Calu3 (cell line): ENCODE data around the gene LCORL. TPM values are rescaled to one million over a fixed set of nuclear protein-coding genes. Genes with fewer than 3 reads are reported as not detected.

Experiments used
- Bru-seq: library from RNA; stranded (reverse); fragments of 400-500 nt; gene quantifications from one replicate; lab custom pipeline; 2021; lab: Mats Ljungman, UMichigan
- BruChase-seq, 2 experiments: library from RNA; stranded (reverse); fragments of 400-500 nt; gene quantifications; one replicate each; lab custom pipeline; 2021; lab: Mats Ljungman, UMichigan
- BruUV-seq: library from RNA; stranded (reverse); fragments of 400-500 nt; replicated peaks from 2 replicates; lab custom pipeline; 2021; lab: Mats Ljungman, UMichigan
- CTCF ChIA-PET: fragments of 300-600 bp; sonication (Branson Sonifier 250); formaldehyde crosslinking; loops from one replicate; lab custom pipeline; 2022; ENCODE audit warnings: antibody characterized with exemption; lab: Charles Lee
- DNase-seq: peaks from one replicate; pipeline ENCODE4 v3.0.0; 2022
- H3K27ac Mint-ChIP-seq: one replicate; pipeline ENCODE4 v1.8.0; 2022; ENCODE audit warnings: mixed read lengths; ENCODE audit not compliant: unreplicated experiment
- H3K27me3 Mint-ChIP-seq: one replicate; pipeline ENCODE4 v1.8.0; 2022; ENCODE audit warnings: mixed read lengths; ENCODE audit not compliant: unreplicated experiment
- H3K36me3 Mint-ChIP-seq: one replicate; pipeline ENCODE4 v1.8.0; 2022; ENCODE audit warnings: mild to moderate bottlenecking, moderate library complexity, mixed read lengths; ENCODE audit not compliant: insufficient read depth, unreplicated experiment
- H3K4me1 Mint-ChIP-seq: one replicate; pipeline ENCODE4 v1.8.0; 2022; ENCODE audit warnings: mild to moderate bottlenecking, low read depth, mixed read lengths; ENCODE audit not compliant: unreplicated experiment
- H3K4me3 Mint-ChIP-seq: one replicate; pipeline ENCODE4 v1.8.0; 2022; ENCODE audit warnings: mild to moderate bottlenecking, low read depth, moderate library complexity, mixed read lengths; ENCODE audit not compliant: unreplicated experiment
- H3K9me3 Mint-ChIP-seq: one replicate; pipeline ENCODE4 v1.8.0; 2022; ENCODE audit warnings: low read depth, mixed read lengths; ENCODE audit not compliant: unreplicated experiment
- intact Hi-C: fragments of 100-400 bp; cut with micrococcal nuclease; formaldehyde crosslinking; loops from one replicate; pipeline ENCODE4 v1.10.0; 2022; ENCODE audit not compliant: unreplicated experiment
- long read RNA-seq: library from polyadenylated mRNA; stranded (forward); transcript quantifications from one replicate; pipeline ENCODE4 v2.0.0, GENCODE V29; 2022
- total RNA-seq: library from RNA; stranded (reverse); gene quantifications from 2 replicates; pipeline ENCODE4 v1.2.3, GENCODE V29; 2022
- TF ChIP-seq, protein P1 (sequence below): fragments of 200-600 bp; IDR thresholded peaks from one replicate; pipeline ENCODE4 v1.8.0; 2022; ENCODE audit warnings: antibody characterized with exemption; ENCODE audit not compliant: unreplicated experiment

LCORL gene
- total RNA-seq (14.4 and 15.4 TPM in 2 replicates), Bru-seq, nascent RNA (percentile 78 among the genes with signal in this experiment), BruChase-seq, experiment 1, labeled RNA remaining after a 6-hour chase (percentile 57 among the genes with signal in this experiment), BruChase-seq, experiment 2, labeled RNA remaining after a 2-hour chase (percentile 60 among the genes with signal in this experiment)
- long read RNA-seq, full-length matches to known transcripts, result 5 of 16 reads
- long read RNA-seq, partial matches to known transcripts, result 0 of 16 reads
- long read RNA-seq, other reads (novel, unspliced or antisense), result 11 of 16 reads

DNA sequence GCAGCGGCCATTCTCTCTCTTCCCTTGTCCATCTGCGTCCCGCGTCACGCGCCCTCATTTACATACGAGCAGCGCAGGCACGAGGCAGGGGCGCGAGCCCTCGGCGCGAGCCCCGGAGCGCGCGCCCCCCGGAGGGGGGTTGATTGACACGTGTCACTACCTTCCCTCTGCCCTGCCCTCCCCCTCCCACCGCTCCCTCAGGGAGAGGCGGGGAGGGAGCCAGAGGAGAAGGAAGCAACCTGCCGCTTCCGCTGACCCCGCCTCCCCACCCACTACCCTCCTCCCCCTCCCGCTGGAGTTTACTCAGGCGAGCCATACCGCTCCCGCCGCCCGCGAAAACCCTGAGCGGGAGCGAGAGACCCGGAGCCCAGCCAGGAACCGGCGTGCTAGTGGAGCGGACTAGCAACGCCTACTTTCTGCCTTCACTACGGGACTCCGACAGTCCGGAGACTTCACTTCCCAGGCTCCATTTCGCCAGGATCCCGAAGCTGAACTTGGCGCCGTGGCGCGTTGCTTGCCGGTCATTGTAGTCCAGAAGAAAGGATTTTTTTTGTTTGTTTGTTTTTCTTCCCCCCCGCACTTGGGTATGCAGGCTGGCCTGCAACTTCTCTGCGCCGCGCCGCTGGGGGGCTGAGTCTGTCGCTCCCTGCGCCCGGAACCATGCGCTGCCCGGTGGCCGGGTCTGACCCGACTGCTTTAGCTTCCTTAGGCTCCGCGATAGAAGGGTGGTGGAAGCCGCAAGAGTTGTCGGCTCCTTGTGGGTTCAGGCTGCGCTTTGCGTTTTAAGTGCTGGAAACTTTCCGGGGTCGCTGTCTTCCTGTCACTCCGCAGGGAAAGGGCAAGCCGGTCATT is at the start of gene LCORL:
TSS of gene LCORL (minus strand) at position 36 of the 852 bp plus-strand sequence. CDS start at position 32, 4 bp downstream.
- CTCF ChIA-PET, result interaction anchor here (0.7 to 0.9 kb wide), 2 partner anchors 27 to 499 kb away, joined by 3 to 6 read pairs; no protein-coding TSS in a partner anchor
- intact Hi-C loops, result loop anchor here (5.0 to 10.0 kb wide), 3 partner anchors 90 to 207 kb away; partner anchors contain the start of genes DCAF16 and NCAPG

DNA sequence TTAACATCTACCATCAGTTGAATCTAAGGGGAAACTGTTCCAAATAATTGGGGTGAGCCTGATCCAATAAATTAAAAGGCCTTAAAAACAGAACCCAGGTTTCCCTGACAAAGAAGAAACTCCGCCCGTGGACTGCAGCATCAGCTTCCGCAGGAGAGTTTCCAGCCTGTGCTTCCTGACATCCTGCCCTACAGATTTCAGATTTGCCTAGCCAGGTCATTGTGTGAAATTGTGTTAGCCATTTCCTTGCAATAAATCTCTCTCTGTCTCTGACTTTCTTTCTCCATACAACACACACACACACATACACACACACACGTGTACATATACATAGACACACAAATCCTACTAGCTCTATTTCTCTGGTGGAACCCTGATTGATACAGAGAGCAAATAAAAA is 48.3 kb upstream of the LCORL start:
- DNase-seq, result no peak
- TF ChIP-seq, protein P1, sequence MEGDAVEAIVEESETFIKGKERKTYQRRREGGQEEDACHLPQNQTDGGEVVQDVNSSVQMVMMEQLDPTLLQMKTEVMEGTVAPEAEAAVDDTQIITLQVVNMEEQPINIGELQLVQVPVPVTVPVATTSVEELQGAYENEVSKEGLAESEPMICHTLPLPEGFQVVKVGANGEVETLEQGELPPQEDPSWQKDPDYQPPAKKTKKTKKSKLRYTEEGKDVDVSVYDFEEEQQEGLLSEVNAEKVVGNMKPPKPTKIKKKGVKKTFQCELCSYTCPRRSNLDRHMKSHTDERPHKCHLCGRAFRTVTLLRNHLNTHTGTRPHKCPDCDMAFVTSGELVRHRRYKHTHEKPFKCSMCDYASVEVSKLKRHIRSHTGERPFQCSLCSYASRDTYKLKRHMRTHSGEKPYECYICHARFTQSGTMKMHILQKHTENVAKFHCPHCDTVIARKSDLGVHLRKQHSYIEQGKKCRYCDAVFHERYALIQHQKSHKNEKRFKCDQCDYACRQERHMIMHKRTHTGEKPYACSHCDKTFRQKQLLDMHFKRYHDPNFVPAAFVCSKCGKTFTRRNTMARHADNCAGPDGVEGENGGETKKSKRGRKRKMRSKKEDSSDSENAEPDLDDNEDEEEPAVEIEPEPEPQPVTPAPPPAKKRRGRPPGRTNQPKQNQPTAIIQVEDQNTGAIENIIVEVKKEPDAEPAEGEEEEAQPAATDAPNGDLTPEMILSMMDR, result no peak
- Mint-ChIP-seq H3K36me3 (no peaks in the 10 kb centered on the region), H3K27me3 (peaks cover 17% of the 10 kb centered on the region), H3K9me3 (peaks cover 3% of the 10 kb centered on the region), H3K4me3 (no peak overlapping the region), H3K4me1 (no peaks in the 10 kb centered on the region), H3K27ac (no peak overlapping the region)
- intact Hi-C loops, result no loop called here
- no TSS peak for BruUV-seq
- CTCF ChIA-PET, result no interaction called here

More for the DNA sequence above, at the start of gene LCORL:
- Mint-ChIP-seq H3K27me3 (peaks cover 14% of the 10 kb centered on the region), H3K4me1 (no peaks in the 10 kb centered on the region), H3K36me3 (peaks cover 27% of the 10 kb centered on the region), H3K9me3 (no peaks in the 10 kb centered on the region), H3K27ac (peak within 1 kb of the TSS; percentile 79), H3K4me3 (peak within 1 kb of the TSS; percentile 94)
- no TSS peak for BruUV-seq
- TF ChIP-seq, protein P1, result no peak
- DNase-seq, result peak; percentile 89

- Mint-ChIP-seq H3K4me3 (no peak overlapping the region), H3K9me3 (peaks cover 11% of the 10 kb centered on the region), H3K27me3 (peaks cover 17% of the 10 kb centered on the region), H3K27ac (no peak overlapping the region), H3K4me1 (no peaks in the 10 kb centered on the region), H3K36me3 (no peaks in the 10 kb centered on the region)
- TF ChIP-seq, protein P1, result no peak
- DNase-seq, result no peak
- CTCF ChIA-PET, result no interaction called here
- intact Hi-C loops, result no loop called here
- BruUV-seq, result no TSS peak
Measured at GRCh38 chr4:18067031-18067430, 45.5 kb upstream of the LCORL start.

- H3K27ac Mint-ChIP-seq, result no peak overlapping the region
- H3K27me3 Mint-ChIP-seq, result peaks cover 2% of the 10 kb centered on the region
- DNase-seq, result no peak
- H3K36me3 Mint-ChIP-seq, result no peaks in the 10 kb centered on the region
- BruUV-seq, result no TSS peak
- TF ChIP-seq, protein P1, result no peak
- H3K4me1 Mint-ChIP-seq, result no peaks in the 10 kb centered on the region
- no peak overlapping the region for H3K4me3 Mint-ChIP-seq
- CTCF ChIA-PET, result no interaction called here
- intact Hi-C loops, result no loop called here
- H3K9me3 Mint-ChIP-seq, result peaks cover 11% of the 10 kb centered on the region
Measured at GRCh38 chr4:18063079-18063478, 41.5 kb upstream of the LCORL start.
